WERI-Rb-1 (cell line): Measurements from ENCODE around the gene STK17A.

Source experiments
- DNase-seq: peaks from one replicate; pipeline ENCODE4 v3.0.0-alpha.2; 2020
- H3K27ac ChIP-seq: fragments of 250-450 bp; sonication (Bioruptor Pico); 2 replicates; pipeline ENCODE4 v1.5.1; 2020; ENCODE audit warnings: mild to moderate bottlenecking, moderate library complexity
- H3K27me3 ChIP-seq: fragments of 250-450 bp; sonication (Bioruptor Pico); 2 replicates; pipeline ENCODE4 v1.5.1; 2021; ENCODE audit warnings: mild to moderate bottlenecking, low read depth, moderate library complexity; ENCODE audit not compliant: insufficient read depth, severe bottlenecking
- H3K36me3 ChIP-seq: fragments of 250-450 bp; sonication (Bioruptor Pico); 2 replicates; pipeline ENCODE4 v1.5.1; 2020; ENCODE audit warnings: mild to moderate bottlenecking, moderate library complexity
- H3K4me3 ChIP-seq: 2 replicates; pipeline ENCODE4 v1.5.1; 2011; ENCODE audit warnings: low read depth, mild to moderate bottlenecking, control low read depth, low read length
- H3K9me3 ChIP-seq: fragments of 250-450 bp; sonication (Bioruptor Pico); 2 replicates; pipeline ENCODE4 v1.5.1; 2021; ENCODE audit warnings: mild to moderate bottlenecking, moderate library complexity; ENCODE audit not compliant: severe bottlenecking
- CTCF ChIP-seq: IDR thresholded peaks from 2 replicates; pipeline ENCODE4 v1.5.1; 2011; ENCODE audit warnings: low read depth, mild to moderate bottlenecking, control low read depth, inconsistent platforms, low read length

STK17A gene

GRCh38 chr7:43618073-43618472 lies 35.2 kb downstream of the STK17A start:
- no peaks in the 10 kb centered on the region for H3K27me3 ChIP-seq
- no peaks in the 10 kb centered on the region for H3K36me3 ChIP-seq
- no peaks in the 10 kb centered on the region for H3K9me3 ChIP-seq
- no peak overlapping the region for H3K27ac ChIP-seq
- H3K4me3 ChIP-seq, result no peak overlapping the region
- TF ChIP-seq CTCF, result no peak
- DNase-seq, result no peak

GRCh38 chr7:43619213-43620012 lies 36.5 kb downstream of the STK17A start:
- no peak for DNase-seq

GRCh38 chr7:43621729-43622448 lies 39.0 kb downstream of the STK17A start:
- no peak overlapping the region for H3K27ac ChIP-seq

More at GRCh38 chr7:43619213-43620012, 36.5 kb downstream of the STK17A start:
- no peak overlapping the region for H3K4me3 ChIP-seq
- TF ChIP-seq CTCF, result no peak
- H3K36me3 ChIP-seq, result no peaks in the 10 kb centered on the region
- no peak overlapping the region for H3K27ac ChIP-seq
- no peaks in the 10 kb centered on the region for H3K27me3 ChIP-seq
- no peaks in the 10 kb centered on the region for H3K9me3 ChIP-seq

GRCh38 chr7:43624156-43624555 lies 41.2 kb downstream of the STK17A start:
- no peak for DNase-seq
- Histone ChIP-seq H3K4me3 (no peak overlapping the region), H3K9me3 (no peaks in the 10 kb centered on the region), H3K36me3 (no peaks in the 10 kb centered on the region; the same call in none of the 2 replicates), H3K27me3 (no peaks in the 10 kb centered on the region), H3K27ac (no peak overlapping the region)
- TF ChIP-seq CTCF, result no peak

More at GRCh38 chr7:43621729-43622448, 39.0 kb downstream of the STK17A start:
- H3K36me3 ChIP-seq, result no peaks in the 10 kb centered on the region; the same call in 1 of the 2 replicates
- no peak for TF ChIP-seq CTCF
- no peaks in the 10 kb centered on the region for H3K9me3 ChIP-seq
- no peaks in the 10 kb centered on the region for H3K27me3 ChIP-seq
- DNase-seq, result no peak
- no peak overlapping the region for H3K4me3 ChIP-seq

GRCh38 chr7:43625453-43625852 lies 42.5 kb downstream of the STK17A start:
- H3K9me3 ChIP-seq, result no peaks in the 10 kb centered on the region
- peaks cover 1% of the 10 kb centered on the region for H3K36me3 ChIP-seq
- DNase-seq, result no peak
- TF ChIP-seq CTCF, result no peak
- no peak overlapping the region for H3K4me3 ChIP-seq
- no peaks in the 10 kb centered on the region for H3K27me3 ChIP-seq
- no peak overlapping the region for H3K27ac ChIP-seq
